H1 (cell line): Measurements from ENCODE around the gene ENPP6. TPM values are rescaled to one million over a fixed set of nuclear protein-coding genes. Genes with fewer than 3 reads are reported as not detected.

Experiments used
- BACH1 ChIP-seq: IDR thresholded peaks from 2 replicates; pipeline ENCODE4 v1.6.1; 2012; ENCODE audit warnings: low read length, improper control_type of control experiment
- FOSL1 ChIP-seq: IDR thresholded peaks from 2 replicates; pipeline ENCODE4 v1.6.1; 2011; ENCODE audit warnings: mild to moderate bottlenecking, low read depth, low read length, moderate library complexity; ENCODE audit not compliant: insufficient read depth
- MAFK ChIP-seq: IDR thresholded peaks from 2 replicates; pipeline ENCODE4 v1.6.1; 2012; ENCODE audit warnings: low read depth, mild to moderate bottlenecking, improper control_type of control experiment, low read length
- polyA plus RNA-seq, 7 experiments: library from polyadenylated mRNA; depleted of rRNA in 3 of 7; stranded (reverse) in 5 of 7; unstranded in 2 of 7; fragments of >200 nt in 5 of 7; fragments of 200-250 nt in 2 of 7; gene quantifications; 1 replicate in 5 of 7; 2 replicates in 1 of 7; 4 replicates in 1 of 7; pipeline versions ENCODE4 v1.2.1 to v1.2.3, GENCODE V29; 2011 to 2013; ENCODE audit warnings: missing spikeins in 2 of 7, mixed read lengths in 2 of 7
- total RNA-seq: library from RNA; stranded (reverse); fragmentation: NEBNext Ultra II Directional; extraction: Animal tissue kit (Norgen Biotek cat#: 25700); gene quantifications from 2 replicates; pipeline ENCODE4 v1.2.1, GENCODE V29; 2021
- TF ChIP-seq, protein P1 (sequence below): IDR thresholded peaks from 2 replicates; pipeline ENCODE4 v1.6.1; 2012; ENCODE audit warnings: inconsistent platforms

The ENPP6 gene
- total and polyA plus RNA-seq, 2 of the 8 experiments (the other 6 are each of a cell fraction or from before 2014, with no cell fraction given), result 0.11 to 0.20 TPM

DNA sequence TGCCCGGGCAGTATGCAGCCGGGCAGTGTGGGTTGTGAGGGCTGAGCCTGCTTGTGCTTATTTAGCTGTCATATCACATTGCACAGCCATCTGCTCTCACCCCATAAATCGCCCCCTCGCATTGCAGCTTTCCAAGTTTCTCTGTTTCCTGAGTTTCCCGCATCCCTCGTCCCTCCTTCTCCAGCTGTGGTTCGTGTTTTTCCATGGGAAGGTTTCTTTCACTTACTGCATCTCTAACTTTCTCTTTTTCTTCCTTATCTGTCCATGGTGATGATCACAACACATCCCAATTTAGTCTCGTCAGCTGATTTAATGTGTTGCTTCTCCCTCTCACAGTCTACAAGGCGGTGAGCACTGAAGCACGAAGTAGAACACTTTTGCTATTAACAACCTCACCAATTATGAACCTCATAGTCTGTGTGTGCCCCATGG lies 118.1 kb downstream of the ENPP6 start (continued):
- TF ChIP-seq, protein P1, sequence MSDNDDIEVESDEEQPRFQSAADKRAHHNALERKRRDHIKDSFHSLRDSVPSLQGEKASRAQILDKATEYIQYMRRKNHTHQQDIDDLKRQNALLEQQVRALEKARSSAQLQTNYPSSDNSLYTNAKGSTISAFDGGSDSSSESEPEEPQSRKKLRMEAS, result no peak
- no peak for TF ChIP-seq MAFK
- TF ChIP-seq FOSL1, result no peak
- no peak for TF ChIP-seq BACH1
